Stimulated activated CD4-positive, alpha-beta T cell treated with anti-CD3 and anti-CD28 coated beads, TNF-alpha, amount 100 ng/mL, for 48 hours (primary cell): ENCODE measurements around the gene GPR65.

Experiments used
- DNase-seq, 3 donors: peaks; one replicate each; pipeline ENCODE4 v3.0.0-alpha.2; 2020; ENCODE audit warnings: low read depth in 3 of 3

GPR65 gene

DNA sequence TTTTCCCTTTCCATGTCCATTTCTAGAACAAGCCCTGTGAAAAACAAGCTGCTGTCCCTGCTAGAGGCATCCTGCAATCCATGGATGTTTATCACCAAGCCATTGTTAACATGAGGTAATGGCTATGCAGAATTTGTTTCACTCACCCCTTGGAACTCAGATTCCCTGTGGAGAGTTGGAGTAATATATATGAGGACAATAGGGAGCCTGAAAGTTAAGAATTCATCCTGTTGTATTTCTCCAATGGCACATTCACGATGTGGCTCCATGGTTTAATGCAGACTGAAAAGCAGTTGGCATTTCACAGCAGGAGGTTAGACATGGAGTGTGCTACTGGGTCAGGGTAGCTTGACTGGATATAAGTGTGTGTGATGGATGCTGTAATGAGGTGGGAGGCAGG, 32.4 kb downstream of the GPR65 start:
- no peak for DNase-seq

DNA sequence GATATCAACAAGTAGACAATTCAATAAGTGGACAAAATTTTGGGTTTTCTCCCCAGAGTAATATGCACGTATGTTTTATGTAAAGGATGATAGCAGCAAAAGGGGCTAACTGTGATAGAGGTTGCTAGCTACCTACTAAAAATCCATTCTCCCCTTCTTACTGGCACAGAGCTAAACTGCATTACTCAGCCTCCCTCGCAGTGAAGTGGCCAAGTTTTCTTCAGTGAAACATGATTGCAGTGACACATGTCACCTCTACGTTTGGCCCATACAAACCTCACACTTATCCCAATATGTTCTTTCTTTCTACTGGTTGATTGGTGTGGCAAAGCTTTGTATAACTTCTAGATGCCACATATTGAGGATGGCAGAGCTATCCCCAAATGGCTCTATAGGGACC, 34.3 kb downstream of the GPR65 start:
- DNase-seq, result no peak

GRCh38 chr14:88040146-88040545, 35.2 kb downstream of the GPR65 start:
- DNase-seq, result no peak

- no peak for DNase-seq
Observed at GRCh38 chr14:88043529-88044443, 38.9 kb downstream of the GPR65 start.

DNA sequence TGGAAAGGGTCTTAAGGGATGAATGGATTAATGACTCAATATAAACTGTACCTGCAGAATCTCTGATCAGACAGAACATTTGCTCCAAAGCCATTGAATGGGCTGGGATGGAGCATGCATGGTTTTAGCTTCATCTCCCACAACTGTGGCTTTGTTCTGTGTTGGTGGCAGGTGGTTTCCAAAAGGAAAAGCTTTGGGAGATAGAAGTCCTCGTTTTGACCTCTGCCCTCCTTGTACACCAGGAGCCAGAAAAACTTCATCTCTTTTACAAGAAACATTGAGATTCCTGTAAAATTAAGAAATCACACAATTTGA, 39.5 kb downstream of the GPR65 start:
- no peak for DNase-seq

DNA sequence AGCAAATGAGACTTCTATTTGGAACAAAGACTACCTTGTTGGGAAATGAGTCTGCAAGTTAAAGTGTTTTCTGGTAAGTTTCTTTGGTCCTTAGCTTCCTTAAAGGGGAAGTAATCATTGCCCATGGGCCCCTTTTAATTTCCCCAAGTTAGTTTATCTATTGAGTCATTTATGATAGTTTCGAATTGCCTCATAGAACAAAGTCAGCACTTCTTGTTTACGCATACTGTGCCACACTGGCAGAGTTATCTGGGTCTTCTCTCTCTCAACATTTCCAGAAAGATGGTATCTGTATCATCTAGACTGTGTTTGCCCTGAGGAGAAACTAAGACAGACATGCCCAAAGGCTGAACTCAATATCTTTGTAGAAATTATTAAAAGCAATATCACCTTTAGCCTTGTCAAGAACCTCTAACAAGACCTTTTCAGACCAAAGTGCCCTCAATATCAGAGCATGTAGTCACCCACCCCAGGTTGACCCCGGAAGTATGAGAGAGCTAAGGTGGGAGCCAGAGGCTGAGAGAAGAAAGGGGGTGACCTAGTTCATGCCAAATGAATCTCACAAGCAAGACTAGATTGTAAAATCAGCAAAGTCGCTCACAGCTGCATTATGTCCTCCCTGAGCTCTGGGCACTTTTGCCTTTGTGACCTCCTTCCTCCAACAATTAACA, 40.0 kb downstream of the GPR65 start:
- no peak for DNase-seq

DNA sequence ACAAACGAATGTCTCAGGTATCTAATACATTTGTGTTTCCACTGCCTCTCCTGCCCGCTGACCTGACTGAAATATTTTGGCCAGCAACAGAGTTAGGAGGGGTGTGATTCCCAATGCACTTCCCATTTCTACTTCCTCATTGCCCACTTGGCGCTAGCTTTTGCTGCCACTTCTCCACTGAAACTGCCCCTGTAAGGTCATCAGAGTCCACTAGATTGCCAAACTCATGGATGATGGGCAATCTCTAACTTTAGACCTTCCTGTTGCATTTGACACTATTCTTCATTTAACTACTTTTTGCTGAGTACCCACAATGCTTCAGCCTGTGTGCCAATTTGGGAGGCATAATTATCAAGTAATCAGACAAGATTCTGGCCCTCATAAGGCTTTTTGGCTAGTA, 40.8 kb downstream of the GPR65 start:
- DNase-seq, result no peak

GRCh38 chr14:88048351-88048750, 43.4 kb downstream of the GPR65 start:
- no peak for DNase-seq

DNA sequence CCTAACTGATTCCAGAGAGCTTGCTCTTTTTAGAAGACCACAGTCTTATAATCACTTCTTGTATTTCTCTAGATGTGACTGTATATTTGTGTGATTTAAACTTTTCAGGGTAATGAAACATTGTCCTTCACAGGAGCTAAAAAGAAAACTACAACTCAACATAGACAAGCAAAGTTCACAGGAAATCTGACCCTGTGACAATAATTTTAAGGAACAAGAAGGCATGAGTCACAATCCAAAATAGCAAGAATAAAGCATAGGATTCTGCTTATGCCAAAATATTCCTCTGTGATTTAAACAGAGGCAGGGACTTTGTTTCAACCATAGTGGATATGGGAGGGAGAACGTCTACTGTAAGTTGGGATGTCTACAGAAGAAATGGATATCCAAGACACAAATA, 44.3 kb downstream of the GPR65 start:
- no peak for DNase-seq

DNA sequence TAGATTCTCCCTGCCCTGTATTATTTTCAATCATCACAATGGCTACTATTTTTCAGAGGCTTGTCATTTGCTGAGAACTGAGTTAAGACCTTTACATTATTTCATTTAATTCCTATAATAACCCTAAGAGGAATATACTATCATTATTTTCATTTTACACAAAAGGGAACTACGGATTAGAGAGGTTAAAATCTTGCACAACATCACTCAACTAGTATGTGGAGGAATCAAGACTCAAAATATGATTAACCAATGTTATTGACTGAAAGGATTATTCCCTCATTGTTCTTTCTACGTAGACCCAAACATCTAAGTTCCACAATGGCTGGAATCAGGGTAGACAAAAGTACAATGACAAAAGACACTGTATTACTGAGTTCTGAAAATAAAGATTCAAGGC, 45.0 kb downstream of the GPR65 start:
- DNase-seq, result no peak

- DNase-seq, result no peak
Observed at GRCh38 chr14:88060576-88060975, 55.6 kb downstream of the GPR65 start.

- no peak for DNase-seq
Observed at GRCh38 chr14:88063811-88064210, 58.9 kb downstream of the GPR65 start.
